ENCODE results near the gene IDH3G. TPM values are rescaled to one million over a fixed set of nuclear protein-coding genes. Genes with fewer than 3 reads are reported as not detected.

IDH3G gene
- total and polyA plus RNA-seq, 2 experiments from 2014 or later, result 41.4 to 49.0 TPM

DNA sequence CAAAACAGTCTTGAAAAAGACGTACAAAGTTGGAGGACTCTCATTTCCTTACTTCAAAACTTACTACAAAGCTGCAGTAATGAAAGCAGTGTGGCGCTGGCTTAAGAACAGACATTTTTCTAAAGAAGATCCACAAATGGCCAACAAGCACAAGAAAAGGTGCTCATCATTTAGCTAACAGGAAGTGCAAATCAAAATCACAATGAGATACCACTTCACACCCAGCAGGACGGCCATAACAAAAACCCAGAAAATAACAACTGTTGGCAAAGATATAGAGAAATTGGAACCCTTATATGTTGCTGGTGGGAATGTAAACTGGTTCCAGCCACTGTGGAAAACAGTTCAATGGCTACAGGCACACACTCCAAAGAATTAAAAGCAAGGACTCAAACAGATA is 32.8 kb upstream of the IDH3G start:
- Histone ChIP-seq H3K4me1 (ENCODE audit: insufficient read depth) (peaks cover 36% of the 10 kb centered on the region), H4K20me1 (replicated peaks; ENCODE audit: insufficient read depth) (no peaks in the 10 kb centered on the region; the same call in 1 of the 2 replicates), H3K79me2 (replicated peaks; ENCODE audit: insufficient read depth) (peaks cover 87% of the 10 kb centered on the region), H3F3A (replicated peaks; ENCODE audit: low read depth) (no peaks in the 10 kb centered on the region), H3K36me3 (ENCODE audit: insufficient read depth) (no peaks in the 10 kb centered on the region), H2AFZ (no peak overlapping the region), H3K4me3 (peak overlapping the region; percentile 75), H3K27ac (ENCODE audit: low read depth) (peak overlapping the region; percentile 95), H3K4me2 (peak overlapping the region; percentile 65), H3K27me3 (ENCODE audit: insufficient read depth) (no peaks in the 10 kb centered on the region), H3K9me2 (ENCODE audit: insufficient read depth) (no peaks in the 10 kb centered on the region)
- DNase-seq (ENCODE audit: low spot score), result no peak
- Mint-ChIP-seq H3K4me3 (peak overlapping the region; percentile 83), H3K27ac (peak overlapping the region; percentile 95), H3K4me1 (peaks cover 48% of the 10 kb centered on the region), H3K9me3 (no peaks in the 10 kb centered on the region), H3K36me3 (ENCODE audit: low read depth) (peaks cover 22% of the 10 kb centered on the region), H3K27me3 (ENCODE audit: insufficient read depth, low read depth, poor library complexity) (peaks cover 16% of the 10 kb centered on the region)
- TF ChIP-seq ZNF331 (CRISPR knock-in tag; IDR thresholded peaks at IDR 0.05; ENCODE audit: low read depth), result no peak
- no peak for TF ChIP-seq POLR2AphosphoS5 (IDR thresholded peaks at IDR 0.05; ENCODE audit: low read depth)
- TF ChIP-seq STAT1 (IDR thresholded peaks at IDR 0.05; ENCODE audit: unreplicated experiment), result no peak
- no peak for TF ChIP-seq CREB1 (CRISPR knock-in tag; IDR thresholded peaks at IDR 0.05; ENCODE audit: low read depth)
- no peak for TF ChIP-seq ZNF114 (CRISPR knock-in tag; IDR thresholded peaks at IDR 0.05)
- no peak for TF ChIP-seq JUNB (IDR thresholded peaks at IDR 0.05; ENCODE audit: unreplicated experiment)
- TF ChIP-seq, protein P1, sequence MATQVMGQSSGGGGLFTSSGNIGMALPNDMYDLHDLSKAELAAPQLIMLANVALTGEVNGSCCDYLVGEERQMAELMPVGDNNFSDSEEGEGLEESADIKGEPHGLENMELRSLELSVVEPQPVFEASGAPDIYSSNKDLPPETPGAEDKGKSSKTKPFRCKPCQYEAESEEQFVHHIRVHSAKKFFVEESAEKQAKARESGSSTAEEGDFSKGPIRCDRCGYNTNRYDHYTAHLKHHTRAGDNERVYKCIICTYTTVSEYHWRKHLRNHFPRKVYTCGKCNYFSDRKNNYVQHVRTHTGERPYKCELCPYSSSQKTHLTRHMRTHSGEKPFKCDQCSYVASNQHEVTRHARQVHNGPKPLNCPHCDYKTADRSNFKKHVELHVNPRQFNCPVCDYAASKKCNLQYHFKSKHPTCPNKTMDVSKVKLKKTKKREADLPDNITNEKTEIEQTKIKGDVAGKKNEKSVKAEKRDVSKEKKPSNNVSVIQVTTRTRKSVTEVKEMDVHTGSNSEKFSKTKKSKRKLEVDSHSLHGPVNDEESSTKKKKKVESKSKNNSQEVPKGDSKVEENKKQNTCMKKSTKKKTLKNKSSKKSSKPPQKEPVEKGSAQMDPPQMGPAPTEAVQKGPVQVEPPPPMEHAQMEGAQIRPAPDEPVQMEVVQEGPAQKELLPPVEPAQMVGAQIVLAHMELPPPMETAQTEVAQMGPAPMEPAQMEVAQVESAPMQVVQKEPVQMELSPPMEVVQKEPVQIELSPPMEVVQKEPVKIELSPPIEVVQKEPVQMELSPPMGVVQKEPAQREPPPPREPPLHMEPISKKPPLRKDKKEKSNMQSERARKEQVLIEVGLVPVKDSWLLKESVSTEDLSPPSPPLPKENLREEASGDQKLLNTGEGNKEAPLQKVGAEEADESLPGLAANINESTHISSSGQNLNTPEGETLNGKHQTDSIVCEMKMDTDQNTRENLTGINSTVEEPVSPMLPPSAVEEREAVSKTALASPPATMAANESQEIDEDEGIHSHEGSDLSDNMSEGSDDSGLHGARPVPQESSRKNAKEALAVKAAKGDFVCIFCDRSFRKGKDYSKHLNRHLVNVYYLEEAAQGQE (IDR thresholded peaks at IDR 0.05; ENCODE audit: unreplicated experiment), result no peak
- TF ChIP-seq NANOG (IDR thresholded peaks at IDR 0.05; ENCODE audit: borderline replicate concordance), result peak; percentile 77; the same call in 1 of the 2 replicates
- ATAC-seq, result no peak

DNA sequence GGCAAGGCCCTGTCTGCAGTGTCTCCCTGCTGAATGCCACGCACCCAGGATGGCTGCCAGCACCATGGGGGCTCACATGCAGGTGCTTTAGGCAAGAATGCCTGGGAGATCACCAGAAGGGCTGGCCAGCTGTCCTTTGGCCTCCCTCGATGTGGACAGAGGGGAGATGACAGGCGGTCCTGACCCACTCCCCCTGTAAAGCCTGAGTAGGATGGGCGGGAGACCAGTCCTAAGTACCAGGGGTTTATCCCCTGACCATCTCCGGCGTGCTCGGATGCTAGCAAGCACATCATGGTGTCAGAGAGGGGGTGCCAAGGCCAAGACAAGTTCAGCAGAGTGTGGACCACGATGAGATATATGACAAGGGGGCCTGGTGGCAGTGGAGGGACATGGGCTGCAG is 30.9 kb upstream of the IDH3G start:
- Histone ChIP-seq H2AFZ (no peak overlapping the region), H3F3A (replicated peaks; ENCODE audit: low read depth) (0 out of 2 replicates have a peak, but pooled peaks cover 2% of the 10 kb centered on the region), H3K4me2 (peak overlapping the region; percentile 65), H3K27me3 (ENCODE audit: insufficient read depth) (no peaks in the 10 kb centered on the region), H3K9me2 (ENCODE audit: insufficient read depth) (no peaks in the 10 kb centered on the region), H3K79me2 (replicated peaks; ENCODE audit: insufficient read depth) (peaks cover 98% of the 10 kb centered on the region), H3K4me3 (0 out of 2 replicates have a peak overlapping the region, but pooled peaks have one; percentile 10), H3K36me3 (ENCODE audit: insufficient read depth) (no peaks in the 10 kb centered on the region), H4K20me1 (replicated peaks; ENCODE audit: insufficient read depth) (peaks cover 3% of the 10 kb centered on the region; the same call in 1 of the 2 replicates), H3K27ac (ENCODE audit: low read depth) (peak overlapping the region; percentile 95; the same call in 1 of the 2 replicates), H3K4me1 (ENCODE audit: insufficient read depth) (peaks cover 52% of the 10 kb centered on the region)
- ATAC-seq, result no peak
- H3K9me3 Mint-ChIP-seq, result no peaks in the 10 kb centered on the region
- H3K4me3 Mint-ChIP-seq, result peak overlapping the region; percentile 19; the same call in 1 of the 3 replicates
- peaks cover 54% of the 10 kb centered on the region for H3K4me1 Mint-ChIP-seq
- TF ChIP-seq, protein P2, sequence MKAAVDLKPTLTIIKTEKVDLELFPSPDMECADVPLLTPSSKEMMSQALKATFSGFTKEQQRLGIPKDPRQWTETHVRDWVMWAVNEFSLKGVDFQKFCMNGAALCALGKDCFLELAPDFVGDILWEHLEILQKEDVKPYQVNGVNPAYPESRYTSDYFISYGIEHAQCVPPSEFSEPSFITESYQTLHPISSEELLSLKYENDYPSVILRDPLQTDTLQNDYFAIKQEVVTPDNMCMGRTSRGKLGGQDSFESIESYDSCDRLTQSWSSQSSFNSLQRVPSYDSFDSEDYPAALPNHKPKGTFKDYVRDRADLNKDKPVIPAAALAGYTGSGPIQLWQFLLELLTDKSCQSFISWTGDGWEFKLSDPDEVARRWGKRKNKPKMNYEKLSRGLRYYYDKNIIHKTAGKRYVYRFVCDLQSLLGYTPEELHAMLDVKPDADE (IDR thresholded peaks at IDR 0.05), result no peak
- TF ChIP-seq ZNF331 (CRISPR knock-in tag; IDR thresholded peaks at IDR 0.05; ENCODE audit: low read depth), result no peak
- DNase-seq (ENCODE audit: low spot score), result no peak
- peaks cover 14% of the 10 kb centered on the region for H3K27me3 Mint-ChIP-seq (ENCODE audit: insufficient read depth, low read depth, poor library complexity)
- H3K36me3 Mint-ChIP-seq (ENCODE audit: low read depth), result peaks cover 24% of the 10 kb centered on the region
- no peak overlapping the region for H3K27ac Mint-ChIP-seq
